HCT116 (cell line): ENCODE measurements around the gene DENND1C.

ENCODE experiments used
- CEBPB ChIP-seq: IDR thresholded peaks from 2 replicates; pipeline ENCODE4 v1.6.1; 2012; ENCODE audit warnings: low read depth
- CTCF ChIP-seq, 3 experiments: fragments of 200-600 bp in 1 of 3; sonication (generic) in 1 of 3; IDR thresholded peaks in 2 of 3; conservative IDR thresholded peaks in 1 of 3; 2 replicates each; pipeline ENCODE4 v1.5.1; 2012 to 2017; ENCODE audit warnings: low read depth in 2 of 3, low read length in 2 of 3, antibody characterized with exemption in 1 of 3, borderline replicate concordance in 1 of 3, control low read depth in 1 of 3, mild to moderate bottlenecking in 1 of 3, mixed read lengths in 1 of 3, mixed run types in 1 of 3, moderate library complexity in 1 of 3; ENCODE audit not compliant: insufficient read depth in 1 of 3
- EGR1 ChIP-seq: IDR thresholded peaks from 2 replicates; pipeline ENCODE4 v1.6.1; 2012; ENCODE audit warnings: low read depth
- EZH2 ChIP-seq: fragments of 200-600 bp; sonication (generic); IDR thresholded peaks from 2 replicates; pipeline ENCODE4 v1.6.1; 2017; ENCODE audit warnings: antibody characterized with exemption, mixed run types
- FOSL1 ChIP-seq: IDR thresholded peaks from 2 replicates; pipeline ENCODE4 v1.6.1; 2012; ENCODE audit warnings: low read depth
- JUND ChIP-seq: IDR thresholded peaks from 2 replicates; pipeline ENCODE4 v1.6.1; 2012
- MAX ChIP-seq: IDR thresholded peaks from 2 replicates; pipeline ENCODE4 v1.6.1; 2012
- POLR2A ChIP-seq: IDR thresholded peaks from 2 replicates; pipeline ENCODE4 v1.7.0; 2011; ENCODE audit warnings: borderline replicate concordance; ENCODE audit not compliant: insufficient read depth, insufficient read length; ENCODE audit errors: extremely low read depth
- POLR2AphosphoS5 ChIP-seq: IDR thresholded peaks from 2 replicates; pipeline ENCODE4 v1.6.1; 2011; ENCODE audit warnings: mild to moderate bottlenecking, low read depth, low read length, moderate library complexity
- RAD21 ChIP-seq: IDR thresholded peaks from 2 replicates; pipeline ENCODE4 v1.6.1; 2012; ENCODE audit warnings: low read depth, mild to moderate bottlenecking
- REST ChIP-seq: IDR thresholded peaks from 2 replicates; pipeline ENCODE4 v1.6.1; 2012; ENCODE audit warnings: low read depth
- ZNF274 ChIP-seq: fragments of 200-500 bp; sonication (Bioruptor generic); IDR thresholded peaks from 2 replicates; pipeline ENCODE4 v1.6.1; 2014; ENCODE audit warnings: mild to moderate bottlenecking, low read depth, low read length, inconsistent platforms

GRCh38 chr19:6448045-6448444 is 33.5 kb downstream of the DENND1C start:
- no peak for TF ChIP-seq CTCF (IDR thresholded peaks at IDR 0.05 in 2 of 3, conservative IDR thresholded peaks at IDR 0.05 in 1 of 3; ENCODE audit: borderline replicate concordance in 1 of 3, insufficient read depth in 1 of 3, low read depth in 2 of 3, low read length in 2 of 3)
- TF ChIP-seq MAX, result no peak
- no peak for TF ChIP-seq POLR2AphosphoS5
- TF ChIP-seq EZH2, result no peak
- no peak for TF ChIP-seq EGR1
- TF ChIP-seq REST, result no peak
- no peak for TF ChIP-seq POLR2A
- TF ChIP-seq JUND, result no peak
- no peak for TF ChIP-seq FOSL1
- TF ChIP-seq RAD21, result no peak
- TF ChIP-seq CEBPB, result no peak
- TF ChIP-seq ZNF274, result no peak
